ENCODE results near the gene SPATA21. TPM values are rescaled to one million over a fixed set of nuclear protein-coding genes. Genes with fewer than 3 reads are reported as not detected.

The SPATA21 gene
- polyA plus RNA-seq, 1 experiment: not detected

DNA sequence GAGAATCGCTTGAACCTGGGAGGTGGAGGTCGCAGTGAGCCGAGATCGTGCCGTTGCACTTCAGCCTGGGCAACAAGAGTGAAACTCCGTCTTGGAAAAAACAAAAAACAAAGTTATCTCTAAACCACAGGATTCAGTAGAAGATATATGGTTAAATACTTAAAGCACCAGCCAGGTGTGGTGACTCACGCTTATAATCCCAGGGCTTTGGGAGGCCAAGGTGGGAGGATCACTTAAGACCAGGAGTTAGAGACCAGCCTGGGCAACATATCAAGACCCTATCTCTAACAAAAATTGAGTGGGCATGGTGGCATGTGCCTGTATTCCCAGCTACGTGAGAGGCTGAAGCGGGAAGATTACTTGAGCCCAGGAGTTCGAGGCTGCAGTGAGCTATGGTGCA lies 8.9 kb upstream of the SPATA21 start:
- Histone ChIP-seq H3K27me3 (ENCODE audit: control insufficient read depth, insufficient read depth, low read length) (no peaks in the 10 kb centered on the region), H3K36me3 (ENCODE audit: control insufficient read depth, insufficient read depth, low read length) (peaks cover 47% of the 10 kb centered on the region), H3K4me3 (ENCODE audit: low read depth, low read length) (no peak overlapping the region)
- CTCF ChIA-PET: interaction anchor here (0.5 kb wide), 1 partner anchor 10 kb away, joined by 3 read pairs; no protein-coding TSS in a partner anchor
- no peak for DNase-seq (ENCODE audit: low read depth)
- TF ChIP-seq, protein P1, sequence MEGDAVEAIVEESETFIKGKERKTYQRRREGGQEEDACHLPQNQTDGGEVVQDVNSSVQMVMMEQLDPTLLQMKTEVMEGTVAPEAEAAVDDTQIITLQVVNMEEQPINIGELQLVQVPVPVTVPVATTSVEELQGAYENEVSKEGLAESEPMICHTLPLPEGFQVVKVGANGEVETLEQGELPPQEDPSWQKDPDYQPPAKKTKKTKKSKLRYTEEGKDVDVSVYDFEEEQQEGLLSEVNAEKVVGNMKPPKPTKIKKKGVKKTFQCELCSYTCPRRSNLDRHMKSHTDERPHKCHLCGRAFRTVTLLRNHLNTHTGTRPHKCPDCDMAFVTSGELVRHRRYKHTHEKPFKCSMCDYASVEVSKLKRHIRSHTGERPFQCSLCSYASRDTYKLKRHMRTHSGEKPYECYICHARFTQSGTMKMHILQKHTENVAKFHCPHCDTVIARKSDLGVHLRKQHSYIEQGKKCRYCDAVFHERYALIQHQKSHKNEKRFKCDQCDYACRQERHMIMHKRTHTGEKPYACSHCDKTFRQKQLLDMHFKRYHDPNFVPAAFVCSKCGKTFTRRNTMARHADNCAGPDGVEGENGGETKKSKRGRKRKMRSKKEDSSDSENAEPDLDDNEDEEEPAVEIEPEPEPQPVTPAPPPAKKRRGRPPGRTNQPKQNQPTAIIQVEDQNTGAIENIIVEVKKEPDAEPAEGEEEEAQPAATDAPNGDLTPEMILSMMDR (IDR thresholded peaks at IDR 0.05; ENCODE audit: insufficient read depth, low read depth, low read length): no peak
- POLR2A ChIA-PET: no interaction called here

DNA sequence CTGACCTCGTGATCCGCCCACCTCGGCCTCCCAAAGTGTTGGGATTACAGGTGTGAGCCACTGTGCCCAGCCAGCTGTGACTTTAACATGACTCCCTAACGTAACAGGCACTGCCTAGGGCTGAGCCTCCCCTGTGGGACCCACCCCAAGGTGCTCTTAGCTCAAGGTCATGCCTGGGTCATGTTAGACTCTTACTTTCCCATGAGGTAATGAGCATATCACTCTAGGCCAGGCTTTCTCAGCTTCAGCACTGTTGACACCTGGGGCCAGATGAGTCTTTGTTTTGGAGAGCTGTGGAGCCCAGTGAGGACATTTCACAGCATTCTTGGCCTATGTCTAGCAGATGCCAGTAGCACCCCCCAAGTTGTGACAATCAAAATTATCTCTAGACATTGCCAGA lies 7.8 kb upstream of the SPATA21 start:
- H3K36me3 ChIP-seq (ENCODE audit: control insufficient read depth, insufficient read depth, low read length): peaks cover 45% of the 10 kb centered on the region
- TF ChIP-seq, protein P1 (IDR thresholded peaks at IDR 0.05; ENCODE audit: insufficient read depth, low read depth, low read length): no peak
- no peak overlapping the region for H3K4me3 ChIP-seq (ENCODE audit: low read depth, low read length)
- no peaks in the 10 kb centered on the region for H3K27me3 ChIP-seq (ENCODE audit: control insufficient read depth, insufficient read depth, low read length)
- CTCF ChIA-PET: interaction anchor here (1.0 to 1.8 kb wide), 2 partner anchors 19 to 80 kb away, joined by 3 to 4 read pairs; no protein-coding TSS in a partner anchor
- POLR2A ChIA-PET: interaction anchor here (0.6 kb wide), 1 partner anchor 14 kb away, joined by 6 read pairs; no protein-coding TSS in a partner anchor
- DNase-seq (ENCODE audit: low read depth): no peak

DNA sequence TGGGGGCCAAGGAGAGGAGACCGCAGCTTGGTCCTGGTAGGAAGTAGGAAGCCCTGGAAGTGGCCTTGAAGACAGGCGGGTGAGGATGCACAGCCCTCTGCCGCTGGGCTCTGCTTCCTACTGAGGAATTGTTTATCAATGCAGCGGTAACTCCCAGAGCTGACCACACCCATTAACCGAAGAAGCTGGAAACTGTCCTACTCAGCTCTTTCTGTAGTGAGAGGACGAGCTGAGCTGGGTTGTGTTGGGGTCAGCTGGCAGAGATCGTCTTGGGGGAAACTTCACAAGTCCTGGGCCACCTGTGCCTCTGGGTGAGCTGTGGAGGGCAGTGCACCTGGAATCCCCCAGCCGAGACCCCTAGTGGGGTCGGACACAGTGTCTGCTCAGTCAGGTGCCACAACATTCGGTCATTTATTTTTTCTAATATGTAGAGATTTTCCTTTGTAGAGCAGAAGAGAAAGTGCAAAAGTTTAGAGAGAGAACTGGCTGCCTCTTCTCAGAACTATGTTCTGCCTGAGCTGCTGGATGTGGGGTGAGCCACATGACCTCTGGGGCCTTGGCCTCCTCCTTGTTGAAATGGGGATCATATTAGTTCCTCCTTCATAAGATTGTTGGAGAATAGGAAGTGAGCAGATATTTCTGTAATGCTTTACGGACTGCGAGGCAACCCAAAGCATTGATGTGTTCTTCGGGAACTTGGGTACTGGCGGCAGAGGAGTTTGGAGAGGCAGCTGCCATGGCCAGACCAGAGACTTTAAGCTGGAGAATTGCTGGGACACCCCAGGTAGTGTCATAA lies 6.9 kb upstream of the SPATA21 start:
- no peak for DNase-seq (ENCODE audit: low read depth)
- POLR2A ChIA-PET: no interaction called here
- TF ChIP-seq, protein P1 (IDR thresholded peaks at IDR 0.05; ENCODE audit: insufficient read depth, low read depth, low read length): no peak
- Histone ChIP-seq H3K27me3 (ENCODE audit: control insufficient read depth, insufficient read depth, low read length) (no peaks in the 10 kb centered on the region), H3K36me3 (ENCODE audit: control insufficient read depth, insufficient read depth, low read length) (peaks cover 41% of the 10 kb centered on the region), H3K4me3 (ENCODE audit: low read depth, low read length) (no peak overlapping the region)
- CTCF ChIA-PET: interaction anchor here (1.0 to 1.8 kb wide), 2 partner anchors 18 to 79 kb away, joined by 3 to 4 read pairs; no protein-coding TSS in a partner anchor

DNA sequence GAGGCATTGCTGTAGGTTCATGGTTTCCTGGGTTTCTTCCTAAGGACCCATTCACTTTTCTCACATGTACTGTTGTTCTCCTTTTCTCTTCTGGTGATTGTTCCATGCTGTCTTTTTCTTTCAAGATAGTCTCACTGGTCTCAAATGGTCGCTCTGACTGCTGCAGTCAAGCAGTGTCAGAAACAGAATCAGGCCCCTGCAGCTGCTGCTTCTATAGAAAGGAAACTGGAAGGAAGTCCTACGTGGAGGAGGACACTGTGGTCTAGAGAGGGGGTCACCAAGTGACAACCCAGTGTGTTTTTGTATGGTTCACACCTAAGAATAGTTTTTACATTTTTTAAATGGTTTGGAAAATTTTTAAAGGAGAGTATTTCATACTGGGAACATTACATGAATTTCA lies 5.7 kb upstream of the SPATA21 start:
- CTCF ChIA-PET: no interaction called here
- Histone ChIP-seq H3K27me3 (ENCODE audit: control insufficient read depth, insufficient read depth, low read length) (no peaks in the 10 kb centered on the region), H3K4me3 (ENCODE audit: low read depth, low read length) (no peak overlapping the region), H3K36me3 (ENCODE audit: control insufficient read depth, insufficient read depth, low read length) (peaks cover 31% of the 10 kb centered on the region)
- TF ChIP-seq, protein P1 (IDR thresholded peaks at IDR 0.05; ENCODE audit: insufficient read depth, low read depth, low read length): no peak
- no peak for DNase-seq (ENCODE audit: low read depth)
- POLR2A ChIA-PET: no interaction called here

DNA sequence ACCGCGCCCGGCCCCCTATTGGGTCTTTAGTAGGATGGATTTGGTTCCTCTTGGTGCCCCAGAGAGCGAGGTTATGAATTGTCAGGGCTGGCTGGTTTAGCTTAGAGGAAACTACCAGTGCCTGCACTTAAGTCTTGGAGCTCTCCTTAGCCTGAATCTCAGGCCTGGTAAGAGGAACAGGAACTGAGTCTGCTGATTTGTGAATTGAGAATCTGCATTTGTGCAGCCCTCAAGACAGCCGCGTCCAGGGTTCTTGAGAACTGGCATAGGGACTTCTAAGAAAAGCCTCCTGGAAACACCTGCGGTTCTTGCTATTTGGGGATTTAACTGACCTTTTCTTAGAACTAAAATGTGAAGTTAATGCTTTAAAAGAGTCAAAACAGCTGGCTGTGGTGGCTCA lies 5.0 kb upstream of the SPATA21 start:
- peaks cover 26% of the 10 kb centered on the region for H3K36me3 ChIP-seq (ENCODE audit: control insufficient read depth, insufficient read depth, low read length)
- H3K4me3 ChIP-seq (ENCODE audit: low read depth, low read length): no peak overlapping the region
- ChIA-PET CTCF (interaction anchor here (3.1 kb wide), 1 partner anchor 78 kb away, joined by 6 read pairs; no protein-coding TSS in a partner anchor), POLR2A (no interaction called here)
- no peaks in the 10 kb centered on the region for H3K27me3 ChIP-seq (ENCODE audit: control insufficient read depth, insufficient read depth, low read length)
- no peak for DNase-seq (ENCODE audit: low read depth)
- TF ChIP-seq, protein P1 (IDR thresholded peaks at IDR 0.05; ENCODE audit: insufficient read depth, low read depth, low read length): no peak

Measured in BJ (cell line).